H1 (cell line): ENCODE data around the gene WDR93. TPM values are rescaled to one million over a fixed set of nuclear protein-coding genes. Genes with fewer than 3 reads are reported as not detected.

ENCODE experiments used
- CTCF ChIA-PET: fragments of 300-600 bp; sonication (Branson Sonifier 250); formaldehyde crosslinking; loops from one replicate; lab custom pipeline; 2021; ENCODE audit not compliant: partially characterized antibody; lab: Charles Lee
- POLR2A ChIA-PET: fragments of 300-600 bp; sonication (Branson Sonifier 250); formaldehyde crosslinking; loops from one replicate; lab custom pipeline; 2021; ENCODE audit warnings: inconsistent platforms; ENCODE audit not compliant: partially characterized antibody; lab: Charles Lee
- DNase-seq, 2 experiments: peaks; one replicate each; pipeline versions ENCODE4 v3.0.0 to v3.0.0-alpha.2; 2010 to 2022; ENCODE audit warnings: low spot score in 2 of 2, low read depth in 1 of 2, mixed read lengths in 1 of 2
- FAIRE-seq: peaks from 2 replicates; lab custom pipeline; 2011; peaks lifted over from hg19 to GRCh38; lab: Jason Lieb, UNC
- H2AFZ ChIP-seq: 2 replicates; pipeline ENCODE4 v1.8.1; 2012; ENCODE audit warnings: low read length, inconsistent platforms
- H2AK5ac ChIP-seq: 2 replicates; pipeline ENCODE4 v1.6.1; 2013; ENCODE audit warnings: low read depth, low read length
- H2BK120ac ChIP-seq: replicated peaks from 2 replicates; pipeline ENCODE3; 2013; ENCODE audit warnings: low read depth, low read length, inconsistent platforms
- H2BK12ac ChIP-seq: 2 replicates; pipeline ENCODE4 v1.6.1; 2013; ENCODE audit warnings: low read depth, low read length
- H2BK15ac ChIP-seq: 2 replicates; pipeline ENCODE4 v1.6.1; 2013; ENCODE audit warnings: low read length
- H2BK20ac ChIP-seq: 2 replicates; pipeline ENCODE4 v1.6.1; 2013; ENCODE audit warnings: low read length
- H2BK5ac ChIP-seq: 2 replicates; pipeline ENCODE4 v1.6.1; 2013; ENCODE audit warnings: low read depth, low read length
- H3K14ac ChIP-seq: 2 replicates; pipeline ENCODE4 v1.6.1; 2013; ENCODE audit warnings: inconsistent platforms; ENCODE audit not compliant: insufficient read length
- H3K18ac ChIP-seq: 2 replicates; pipeline ENCODE4 v1.6.1; 2013; ENCODE audit warnings: low read length; ENCODE audit errors: extremely low read depth
- H3K23ac ChIP-seq: 2 replicates; pipeline ENCODE4 v1.6.1; 2013; ENCODE audit warnings: inconsistent platforms; ENCODE audit not compliant: insufficient read length
- H3K23me2 ChIP-seq: 2 replicates; pipeline ENCODE4 v1.6.1; 2013; ENCODE audit warnings: low read depth, low read length
- H3K27ac ChIP-seq: 2 replicates; pipeline ENCODE4 v1.6.1; 2011; ENCODE audit warnings: low read depth, low read length, inconsistent platforms
- H3K27me3 ChIP-seq, 4 experiments: replicated peaks in 1 of 4; 1 replicate in 1 of 4; 2 replicates in 3 of 4; pipeline versions ENCODE4 v1.6.1 to v1.8.1; 2011 to 2013; ENCODE audit warnings: low read length in 3 of 4, mild to moderate bottlenecking in 3 of 4, inconsistent platforms in 2 of 4, mixed read lengths in 2 of 4, moderate library complexity in 1 of 4; ENCODE audit not compliant: control insufficient read depth in 3 of 4, insufficient read depth in 3 of 4; ENCODE audit errors: extremely low read depth in 1 of 4
- H3K36me3 ChIP-seq, 4 experiments: 2 replicates each; pipeline versions ENCODE4 v1.6.1 to v1.8.1; 2011 to 2013; ENCODE audit warnings: mild to moderate bottlenecking in 4 of 4, low read length in 3 of 4, moderate library complexity in 2 of 4, control low read depth in 1 of 4, inconsistent platforms in 1 of 4; ENCODE audit not compliant: insufficient read depth in 4 of 4, control insufficient read depth in 2 of 4
- H3K4ac ChIP-seq: replicated peaks from 2 replicates; pipeline ENCODE3; 2013; ENCODE audit warnings: low read length, low read depth, mixed read lengths, inconsistent platforms; ENCODE audit not compliant: insufficient read length
- H3K4me1 ChIP-seq, 4 experiments: replicated peaks in 1 of 4; 1 replicate in 1 of 4; 2 replicates in 3 of 4; pipeline versions ENCODE4 v1.6.1 to v1.8.1; 2011 to 2013; ENCODE audit warnings: low read length in 3 of 4, inconsistent platforms in 2 of 4, mixed read lengths in 1 of 4; ENCODE audit not compliant: insufficient read depth in 4 of 4, control insufficient read depth in 3 of 4
- H3K4me2 ChIP-seq, 2 experiments: 2 replicates each; pipeline versions ENCODE4 v1.6.1 to v1.8.1; 2011 to 2013; ENCODE audit warnings: low read depth in 2 of 2, low read length in 2 of 2, control low read depth in 1 of 2, inconsistent platforms in 1 of 2, mild to moderate bottlenecking in 1 of 2; ENCODE audit not compliant: insufficient read depth in 1 of 2
- H3K4me3 ChIP-seq, 4 experiments: fragments of 200-600, 300-600 bp in 1 of 4; sonication (generic), shearing (Covaris generic), sonication (Bioruptor Twin) in 1 of 4; 2 replicates each; pipeline versions ENCODE4 v1.5.1 to v1.8.1; 2011 to 2016; ENCODE audit warnings: low read length in 4 of 4, low read depth in 3 of 4, control low read depth in 2 of 4, inconsistent platforms in 2 of 4, mild to moderate bottlenecking in 2 of 4, mixed read lengths in 1 of 4, moderate library complexity in 1 of 4; ENCODE audit not compliant: insufficient read depth in 2 of 4; ENCODE audit errors: extremely low read depth in 1 of 4
- H3K56ac ChIP-seq: replicated peaks from 2 replicates; pipeline ENCODE3; 2013; ENCODE audit warnings: low read depth, mild to moderate bottlenecking, mixed read lengths, low read length, inconsistent platforms; ENCODE audit not compliant: insufficient read length
- H3K79me1 ChIP-seq: 2 replicates; pipeline ENCODE4 v1.6.1; 2013; ENCODE audit warnings: low read depth, low read length, control low read depth
- H3K79me2 ChIP-seq, 2 experiments: 2 replicates each; pipeline versions ENCODE4 v1.6.1 to v1.8.1; 2012 to 2013; ENCODE audit warnings: low read length in 2 of 2, mild to moderate bottlenecking in 2 of 2, inconsistent platforms in 1 of 2; ENCODE audit not compliant: insufficient read depth in 2 of 2, control insufficient read depth in 1 of 2
- H3K9ac ChIP-seq, 4 experiments: replicated peaks in 1 of 4; 1 replicate in 1 of 4; 2 replicates in 3 of 4; pipeline versions ENCODE4 v1.6.1 to v1.8.1; 2011 to 2013; ENCODE audit warnings: low read depth in 3 of 4, low read length in 3 of 4, control low read depth in 2 of 4, mild to moderate bottlenecking in 2 of 4, moderate library complexity in 2 of 4, inconsistent platforms in 1 of 4; ENCODE audit errors: extremely low read depth in 1 of 4
- H3K9me3 ChIP-seq, 2 experiments: 2 replicates each; pipeline versions ENCODE4 v1.6.1 to v1.8.1; 2012 to 2013; ENCODE audit warnings: mild to moderate bottlenecking in 2 of 2, moderate library complexity in 2 of 2, control low read depth in 1 of 2, inconsistent platforms in 1 of 2, low read depth in 1 of 2, low read length in 1 of 2, mixed read lengths in 1 of 2; ENCODE audit not compliant: insufficient read depth in 2 of 2
- H4K20me1 ChIP-seq, 2 experiments: replicated peaks in 1 of 2; 2 replicates each; pipeline versions ENCODE3 to v1.8.1; 2011 to 2013; ENCODE audit warnings: inconsistent platforms in 2 of 2, low read length in 2 of 2, mild to moderate bottlenecking in 1 of 2; ENCODE audit not compliant: insufficient read depth in 2 of 2, control insufficient read depth in 1 of 2
- H4K5ac ChIP-seq: 2 replicates; pipeline ENCODE4 v1.6.1; 2013; ENCODE audit warnings: low read length, low read depth, mixed read lengths, inconsistent platforms; ENCODE audit not compliant: insufficient read length
- H4K8ac ChIP-seq: 2 replicates; pipeline ENCODE4 v1.8.0; 2013; ENCODE audit warnings: mild to moderate bottlenecking, moderate library complexity, low read length, inconsistent platforms; ENCODE audit not compliant: insufficient read depth; ENCODE audit errors: extremely low read depth
- H4K91ac ChIP-seq: replicated peaks from 2 replicates; pipeline ENCODE3; 2013; ENCODE audit warnings: low read length, mixed read lengths, inconsistent platforms; ENCODE audit not compliant: insufficient read length
- SP4 ChIP-seq: IDR thresholded peaks from 2 replicates; pipeline ENCODE4 v1.6.1; 2012; ENCODE audit warnings: low read length, inconsistent platforms
- WGBS, 2 experiments: shearing (Covaris generic) in 1 of 2; methylation state at CpG; one replicate each; pipeline versions ENCODE4 v1.1.6 to v1.1.7; 2013 to 2015; ENCODE audit warnings: low lambda C conversion rate in 2 of 2, mixed read lengths in 2 of 2, inconsistent platforms in 1 of 2, low coverage in 1 of 2, missing lambda C conversion rate in 1 of 2; ENCODE audit not compliant: insufficient replicate concordance in 2 of 2, insufficient coverage in 1 of 2, insufficient read length in 1 of 2; ENCODE audit errors: extremely low coverage in 1 of 2, missing lambda C conversion rate in 1 of 2; 5-methylcytosine and 5-hydroxymethylcytosine counted together
- polyA plus RNA-seq, 7 experiments: library from polyadenylated mRNA; depleted of rRNA in 3 of 7; stranded (reverse) in 5 of 7; unstranded in 2 of 7; fragments of >200 nt in 5 of 7; fragments of 200-250 nt in 2 of 7; gene quantifications; 1 replicate in 5 of 7; 2 replicates in 1 of 7; 4 replicates in 1 of 7; pipeline versions ENCODE4 v1.2.1 to v1.2.3, GENCODE V29; 2011 to 2013; ENCODE audit warnings: missing spikeins in 2 of 7, mixed read lengths in 2 of 7
- total RNA-seq: library from RNA; stranded (reverse); fragmentation: NEBNext Ultra II Directional; extraction: Animal tissue kit (Norgen Biotek cat#: 25700); gene quantifications from 2 replicates; pipeline ENCODE4 v1.2.1, GENCODE V29; 2021

The WDR93 gene
- total and polyA plus RNA-seq, 2 of the 8 experiments (the other 6 are each of a cell fraction or from before 2014, with no cell fraction given): 0.03 TPM; not detected in 1

DNA sequence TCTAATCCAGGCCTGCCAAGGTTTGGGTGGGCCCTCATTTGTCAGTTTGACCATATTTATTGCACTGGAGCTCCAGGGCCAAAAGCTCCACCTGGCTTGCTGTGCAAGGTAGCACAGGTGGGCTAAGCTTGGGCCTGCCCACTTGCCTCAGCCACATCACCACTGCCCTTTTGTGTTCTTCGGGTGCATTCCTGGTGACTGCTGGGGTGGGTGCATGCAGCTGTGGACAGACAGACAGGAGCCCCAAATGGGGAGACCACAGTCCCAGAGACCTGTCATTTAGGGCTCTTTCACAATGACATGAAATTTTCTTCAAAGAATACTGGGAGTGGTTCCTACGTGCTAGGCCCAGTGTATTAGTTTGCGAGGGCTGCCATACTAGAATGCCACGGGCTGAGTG lies 88.2 kb downstream of the WDR93 start:
- Histone ChIP-seq H2AK5ac (no peak overlapping the region), H3K9me3 (no peaks in the 10 kb centered on the region), H2AFZ (no peak overlapping the region), H3K4ac (no peak overlapping the region), H3K23ac (no peak overlapping the region), H3K9ac (no peak overlapping the region), H3K27ac (no peak overlapping the region), H4K8ac (no peak overlapping the region), H4K91ac (no peak overlapping the region), H2BK120ac (no peak overlapping the region), H2BK15ac (0 out of 2 replicates have a peak overlapping the region, but pooled peaks have one; percentile 81), H3K18ac (no peak overlapping the region), H3K79me2 (no peaks in the 10 kb centered on the region), H2BK20ac (no peak overlapping the region), H3K4me1 (peaks cover 8 to 10% (median 9%) of the 10 kb centered on the region in 4 experiments), H3K23me2 (no peaks in the 10 kb centered on the region; the same call in 1 of the 2 replicates), H3K14ac (no peak overlapping the region), H3K4me3 (no peak overlapping the region), H4K5ac (no peak overlapping the region), H2BK5ac (no peak overlapping the region), H2BK12ac (no peak overlapping the region), H3K79me1 (no peaks in the 10 kb centered on the region), H3K56ac (no peak overlapping the region), H3K4me2 (no peak overlapping the region), H3K36me3 (no peaks in the 10 kb centered on the region), H3K27me3 (peaks cover 13 to 31% (median 27%) of the 10 kb centered on the region in 4 experiments), H4K20me1 (no peaks in the 10 kb centered on the region)
- DNase-seq (no peak), FAIRE-seq (no peak)
- WGBS, 2 experiments: 91% methylated on average over 4 of the region's 4 CpGs; no CpG with 5 or more reads in 1 of the 2 experiments
- ChIA-PET CTCF (interaction anchor here (4.9 to 5.1 kb wide), 2 partner anchors 16 to 18 kb away, joined by 26 to 32 read pairs; no protein-coding TSS in a partner anchor), POLR2A (interaction anchor here (0.6 kb wide), 1 partner anchor 200 kb away, joined by 3 read pairs; no protein-coding TSS in a partner anchor)
- TF ChIP-seq SP4: no peak
